Measurements from ENCODE around the gene CHURC1.

Gene CHURC1

GRCh38 chr14:64891173-64891838 is 22.9 kb upstream of the CHURC1 start:
- Histone ChIP-seq H3K4me1 (ENCODE audit: insufficient read depth, low read length) (no peaks in the 10 kb centered on the region), H3K4me2 (ENCODE audit: insufficient read depth, low read length) (no peak overlapping the region), H3K36me3 (ENCODE audit: insufficient read depth, low read length) (no peaks in the 10 kb centered on the region), H3K27me3 (ENCODE audit: insufficient read depth, low read length, poor library complexity) (peaks cover 20% of the 10 kb centered on the region), H3K27ac (ENCODE audit: low read length) (no peak overlapping the region), H3K4me3 (ENCODE audit: low read depth in 1 of 2, low read length in 2 of 2) (no peak overlapping the region), H4K20me1 (ENCODE audit: insufficient read depth, low read length) (no peaks in the 10 kb centered on the region), H3K9me3 (ENCODE audit: insufficient read depth, low read length, severe bottlenecking) (no peaks in the 10 kb centered on the region), H3K79me2 (ENCODE audit: insufficient read depth, low read length) (no peaks in the 10 kb centered on the region), H3K9ac (ENCODE audit: low read depth, low read length) (no peak overlapping the region), H2AFZ (ENCODE audit: low read depth, low read length) (no peak overlapping the region)
- DNase-seq, result no peak
- TF ChIP-seq, protein P1, sequence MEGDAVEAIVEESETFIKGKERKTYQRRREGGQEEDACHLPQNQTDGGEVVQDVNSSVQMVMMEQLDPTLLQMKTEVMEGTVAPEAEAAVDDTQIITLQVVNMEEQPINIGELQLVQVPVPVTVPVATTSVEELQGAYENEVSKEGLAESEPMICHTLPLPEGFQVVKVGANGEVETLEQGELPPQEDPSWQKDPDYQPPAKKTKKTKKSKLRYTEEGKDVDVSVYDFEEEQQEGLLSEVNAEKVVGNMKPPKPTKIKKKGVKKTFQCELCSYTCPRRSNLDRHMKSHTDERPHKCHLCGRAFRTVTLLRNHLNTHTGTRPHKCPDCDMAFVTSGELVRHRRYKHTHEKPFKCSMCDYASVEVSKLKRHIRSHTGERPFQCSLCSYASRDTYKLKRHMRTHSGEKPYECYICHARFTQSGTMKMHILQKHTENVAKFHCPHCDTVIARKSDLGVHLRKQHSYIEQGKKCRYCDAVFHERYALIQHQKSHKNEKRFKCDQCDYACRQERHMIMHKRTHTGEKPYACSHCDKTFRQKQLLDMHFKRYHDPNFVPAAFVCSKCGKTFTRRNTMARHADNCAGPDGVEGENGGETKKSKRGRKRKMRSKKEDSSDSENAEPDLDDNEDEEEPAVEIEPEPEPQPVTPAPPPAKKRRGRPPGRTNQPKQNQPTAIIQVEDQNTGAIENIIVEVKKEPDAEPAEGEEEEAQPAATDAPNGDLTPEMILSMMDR (IDR thresholded peaks at IDR 0.05; ENCODE audit: borderline replicate concordance, extremely low read depth, low read length, poor library complexity, severe bottlenecking), result no peak
- no peak for TF ChIP-seq EZH2 (IDR thresholded peaks at IDR 0.05; ENCODE audit: borderline replicate concordance, low read depth, low read length, severe bottlenecking)
- ATAC-seq (ENCODE audit: insufficient read depth, low read depth), result no peak

DNA sequence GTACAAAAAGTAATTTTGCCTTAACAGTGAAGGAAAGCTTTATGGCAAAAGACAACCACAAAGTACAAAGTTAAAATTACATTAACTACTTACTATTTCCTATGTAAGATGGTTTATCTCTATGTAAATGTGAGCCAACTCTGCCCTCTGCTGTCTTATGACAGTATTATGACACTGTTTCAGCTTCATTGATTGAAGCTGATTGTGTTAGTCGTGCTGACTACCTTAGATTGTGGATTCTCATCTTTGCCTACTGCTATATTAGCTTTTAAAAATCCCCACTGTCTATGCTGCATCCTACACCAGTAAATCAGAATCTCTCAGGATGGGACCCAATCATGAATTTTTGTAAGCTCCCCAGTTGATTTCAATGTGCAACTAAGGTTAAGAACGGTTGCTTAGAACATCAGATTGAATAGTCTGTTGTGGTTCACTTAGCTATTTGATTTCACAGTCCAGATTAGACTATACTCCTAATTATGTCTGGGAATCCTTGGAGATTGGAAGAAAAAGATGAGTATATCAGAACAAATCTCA is 22.3 kb upstream of the CHURC1 start:
- Histone ChIP-seq H4K20me1 (ENCODE audit: insufficient read depth, low read length) (no peaks in the 10 kb centered on the region), H3K4me2 (ENCODE audit: insufficient read depth, low read length) (no peak overlapping the region), H2AFZ (ENCODE audit: low read depth, low read length) (no peak overlapping the region), H3K4me3 (ENCODE audit: low read depth in 1 of 2, low read length in 2 of 2) (no peak overlapping the region), H3K27ac (ENCODE audit: low read length) (no peak overlapping the region), H3K79me2 (ENCODE audit: insufficient read depth, low read length) (no peaks in the 10 kb centered on the region), H3K4me1 (ENCODE audit: insufficient read depth, low read length) (no peaks in the 10 kb centered on the region), H3K36me3 (ENCODE audit: insufficient read depth, low read length) (no peaks in the 10 kb centered on the region), H3K9ac (ENCODE audit: low read depth, low read length) (no peak overlapping the region), H3K27me3 (ENCODE audit: insufficient read depth, low read length, poor library complexity) (peaks cover 17% of the 10 kb centered on the region), H3K9me3 (ENCODE audit: insufficient read depth, low read length, severe bottlenecking) (no peaks in the 10 kb centered on the region)
- TF ChIP-seq EZH2 (IDR thresholded peaks at IDR 0.05; ENCODE audit: borderline replicate concordance, low read depth, low read length, severe bottlenecking), result no peak
- TF ChIP-seq, protein P1 (IDR thresholded peaks at IDR 0.05; ENCODE audit: borderline replicate concordance, extremely low read depth, low read length, poor library complexity, severe bottlenecking), result peak; percentile 77
- peak; percentile 87 for ATAC-seq (ENCODE audit: insufficient read depth, low read depth)
- peak; percentile 33 for DNase-seq

DNA sequence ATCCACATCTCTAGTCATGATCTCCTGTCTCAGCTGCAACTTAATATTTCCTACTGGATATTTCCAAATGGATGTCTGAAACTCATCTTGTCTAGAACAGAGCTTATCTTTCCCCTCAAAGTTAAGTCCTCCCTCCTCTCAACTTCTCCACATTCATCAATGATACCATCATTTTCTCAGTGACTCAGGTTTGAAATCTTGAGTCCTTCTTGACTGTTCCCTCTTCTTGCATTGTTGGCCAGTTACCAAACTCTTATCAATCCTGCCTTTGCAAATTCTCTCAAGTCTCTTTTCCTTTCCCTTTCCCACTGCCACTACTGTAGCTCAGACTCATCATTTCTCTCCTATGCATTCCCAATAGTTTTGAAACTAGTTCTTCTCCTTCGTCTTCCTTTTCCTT is 14.3 kb upstream of the CHURC1 start:
- no peak for TF ChIP-seq EZH2 (IDR thresholded peaks at IDR 0.05; ENCODE audit: borderline replicate concordance, low read depth, low read length, severe bottlenecking)
- TF ChIP-seq, protein P1 (IDR thresholded peaks at IDR 0.05; ENCODE audit: borderline replicate concordance, extremely low read depth, low read length, poor library complexity, severe bottlenecking), result no peak
- Histone ChIP-seq H3K4me2 (ENCODE audit: insufficient read depth, low read length) (no peak overlapping the region), H3K9ac (ENCODE audit: low read depth, low read length) (no peak overlapping the region), H3K9me3 (ENCODE audit: insufficient read depth, low read length, severe bottlenecking) (no peaks in the 10 kb centered on the region), H4K20me1 (ENCODE audit: insufficient read depth, low read length) (no peaks in the 10 kb centered on the region), H3K79me2 (ENCODE audit: insufficient read depth, low read length) (no peaks in the 10 kb centered on the region), H3K36me3 (ENCODE audit: insufficient read depth, low read length) (no peaks in the 10 kb centered on the region), H3K4me3 (ENCODE audit: low read depth in 1 of 2, low read length in 2 of 2) (no peak overlapping the region), H3K4me1 (ENCODE audit: insufficient read depth, low read length) (no peaks in the 10 kb centered on the region), H3K27ac (ENCODE audit: low read length) (no peak overlapping the region), H3K27me3 (ENCODE audit: insufficient read depth, low read length, poor library complexity) (peaks cover 20% of the 10 kb centered on the region), H2AFZ (ENCODE audit: low read depth, low read length) (no peak overlapping the region)
- ATAC-seq (ENCODE audit: insufficient read depth, low read depth) (no peak), DNase-seq (no peak)
